Measurements from ENCODE around the gene SYNGR3. TPM values are rescaled to one million over a fixed set of nuclear protein-coding genes. Genes with fewer than 3 reads are reported as not detected.
A peak's percentile ranks its signal among the peaks of the same experiment; 100 is the strongest.

Gene SYNGR3
- total and polyA plus RNA-seq, 2 of the 13 experiments (the other 11 are each of a cell fraction or from before 2014, with no cell fraction given): 0.97 to 5.7 TPM

- TF ChIP-seq, protein P1, sequence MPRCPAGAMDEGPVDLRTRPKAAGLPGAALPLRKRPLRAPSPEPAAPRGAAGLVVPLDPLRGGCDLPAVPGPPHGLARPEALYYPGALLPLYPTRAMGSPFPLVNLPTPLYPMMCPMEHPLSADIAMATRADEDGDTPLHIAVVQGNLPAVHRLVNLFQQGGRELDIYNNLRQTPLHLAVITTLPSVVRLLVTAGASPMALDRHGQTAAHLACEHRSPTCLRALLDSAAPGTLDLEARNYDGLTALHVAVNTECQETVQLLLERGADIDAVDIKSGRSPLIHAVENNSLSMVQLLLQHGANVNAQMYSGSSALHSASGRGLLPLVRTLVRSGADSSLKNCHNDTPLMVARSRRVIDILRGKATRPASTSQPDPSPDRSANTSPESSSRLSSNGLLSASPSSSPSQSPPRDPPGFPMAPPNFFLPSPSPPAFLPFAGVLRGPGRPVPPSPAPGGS (CRISPR knock-in tag; IDR thresholded peaks at IDR 0.05): peak; percentile 90
- peak; percentile 65; the same call in 1 of the 2 replicates for TF ChIP-seq CAMTA2 (CRISPR knock-in tag; IDR thresholded peaks at IDR 0.05; ENCODE audit: borderline replicate concordance)
- no peak for TF ChIP-seq RCOR2 (CRISPR knock-in tag; IDR thresholded peaks at IDR 0.05)
- TF ChIP-seq ZNF234 (CRISPR knock-in tag; conservative IDR thresholded peaks at IDR 0.05): no peak
- TF ChIP-seq DR1 (CRISPR knock-in tag; IDR thresholded peaks at IDR 0.05): peak; percentile 61; the same call in 1 of the 2 replicates
- TF ChIP-seq AGO1 (IDR thresholded peaks at IDR 0.05; ENCODE audit: low read depth, low read length, poor library complexity, severe bottlenecking): peak; percentile 47
- TF ChIP-seq JDP2 (CRISPR knock-in tag; IDR thresholded peaks at IDR 0.05; ENCODE audit: borderline replicate concordance): no peak
- TF ChIP-seq TCF7 (IDR thresholded peaks at IDR 0.05; ENCODE audit: low read depth): no peak
- TF ChIP-seq, protein P2, sequence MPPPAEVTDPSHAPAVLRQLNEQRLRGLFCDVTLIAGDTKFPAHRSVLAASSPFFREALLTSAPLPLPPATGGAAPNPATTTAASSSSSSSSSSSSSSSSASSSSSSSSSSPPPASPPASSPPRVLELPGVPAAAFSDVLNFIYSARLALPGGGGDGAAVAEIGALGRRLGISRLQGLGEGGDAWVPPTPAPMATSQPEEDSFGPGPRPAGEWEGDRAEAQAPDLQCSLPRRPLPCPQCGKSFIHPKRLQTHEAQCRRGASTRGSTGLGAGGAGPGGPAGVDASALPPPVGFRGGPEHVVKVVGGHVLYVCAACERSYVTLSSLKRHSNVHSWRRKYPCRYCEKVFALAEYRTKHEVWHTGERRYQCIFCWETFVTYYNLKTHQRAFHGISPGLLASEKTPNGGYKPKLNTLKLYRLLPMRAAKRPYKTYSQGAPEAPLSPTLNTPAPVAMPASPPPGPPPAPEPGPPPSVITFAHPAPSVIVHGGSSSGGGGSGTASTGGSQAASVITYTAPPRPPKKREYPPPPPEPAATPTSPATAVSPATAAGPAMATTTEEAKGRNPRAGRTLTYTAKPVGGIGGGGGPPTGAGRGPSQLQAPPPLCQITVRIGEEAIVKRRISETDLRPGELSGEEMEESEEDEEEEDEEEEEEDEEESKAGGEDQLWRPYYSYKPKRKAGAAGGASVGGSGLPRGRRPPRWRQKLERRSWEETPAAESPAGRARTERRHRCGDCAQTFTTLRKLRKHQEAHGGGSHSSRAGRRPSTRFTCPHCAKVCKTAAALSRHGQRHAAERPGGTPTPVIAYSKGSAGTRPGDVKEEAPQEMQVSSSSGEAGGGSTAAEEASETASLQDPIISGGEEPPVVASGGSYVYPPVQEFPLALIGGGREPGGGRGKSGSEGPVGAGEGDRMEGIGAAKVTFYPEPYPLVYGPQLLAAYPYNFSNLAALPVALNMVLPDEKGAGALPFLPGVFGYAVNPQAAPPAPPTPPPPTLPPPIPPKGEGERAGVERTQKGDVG (CRISPR knock-in tag; IDR thresholded peaks at IDR 0.05; ENCODE audit: borderline replicate concordance): no peak; the same call in 1 of the 2 replicates
- peak; percentile 88; the same call in 1 of the 2 replicates for TF ChIP-seq MIER3 (CRISPR knock-in tag; IDR thresholded peaks at IDR 0.05; ENCODE audit: borderline replicate concordance)
- no peak for TF ChIP-seq MTF1 (CRISPR knock-in tag; IDR thresholded peaks at IDR 0.05)
- TF ChIP-seq, protein P3, sequence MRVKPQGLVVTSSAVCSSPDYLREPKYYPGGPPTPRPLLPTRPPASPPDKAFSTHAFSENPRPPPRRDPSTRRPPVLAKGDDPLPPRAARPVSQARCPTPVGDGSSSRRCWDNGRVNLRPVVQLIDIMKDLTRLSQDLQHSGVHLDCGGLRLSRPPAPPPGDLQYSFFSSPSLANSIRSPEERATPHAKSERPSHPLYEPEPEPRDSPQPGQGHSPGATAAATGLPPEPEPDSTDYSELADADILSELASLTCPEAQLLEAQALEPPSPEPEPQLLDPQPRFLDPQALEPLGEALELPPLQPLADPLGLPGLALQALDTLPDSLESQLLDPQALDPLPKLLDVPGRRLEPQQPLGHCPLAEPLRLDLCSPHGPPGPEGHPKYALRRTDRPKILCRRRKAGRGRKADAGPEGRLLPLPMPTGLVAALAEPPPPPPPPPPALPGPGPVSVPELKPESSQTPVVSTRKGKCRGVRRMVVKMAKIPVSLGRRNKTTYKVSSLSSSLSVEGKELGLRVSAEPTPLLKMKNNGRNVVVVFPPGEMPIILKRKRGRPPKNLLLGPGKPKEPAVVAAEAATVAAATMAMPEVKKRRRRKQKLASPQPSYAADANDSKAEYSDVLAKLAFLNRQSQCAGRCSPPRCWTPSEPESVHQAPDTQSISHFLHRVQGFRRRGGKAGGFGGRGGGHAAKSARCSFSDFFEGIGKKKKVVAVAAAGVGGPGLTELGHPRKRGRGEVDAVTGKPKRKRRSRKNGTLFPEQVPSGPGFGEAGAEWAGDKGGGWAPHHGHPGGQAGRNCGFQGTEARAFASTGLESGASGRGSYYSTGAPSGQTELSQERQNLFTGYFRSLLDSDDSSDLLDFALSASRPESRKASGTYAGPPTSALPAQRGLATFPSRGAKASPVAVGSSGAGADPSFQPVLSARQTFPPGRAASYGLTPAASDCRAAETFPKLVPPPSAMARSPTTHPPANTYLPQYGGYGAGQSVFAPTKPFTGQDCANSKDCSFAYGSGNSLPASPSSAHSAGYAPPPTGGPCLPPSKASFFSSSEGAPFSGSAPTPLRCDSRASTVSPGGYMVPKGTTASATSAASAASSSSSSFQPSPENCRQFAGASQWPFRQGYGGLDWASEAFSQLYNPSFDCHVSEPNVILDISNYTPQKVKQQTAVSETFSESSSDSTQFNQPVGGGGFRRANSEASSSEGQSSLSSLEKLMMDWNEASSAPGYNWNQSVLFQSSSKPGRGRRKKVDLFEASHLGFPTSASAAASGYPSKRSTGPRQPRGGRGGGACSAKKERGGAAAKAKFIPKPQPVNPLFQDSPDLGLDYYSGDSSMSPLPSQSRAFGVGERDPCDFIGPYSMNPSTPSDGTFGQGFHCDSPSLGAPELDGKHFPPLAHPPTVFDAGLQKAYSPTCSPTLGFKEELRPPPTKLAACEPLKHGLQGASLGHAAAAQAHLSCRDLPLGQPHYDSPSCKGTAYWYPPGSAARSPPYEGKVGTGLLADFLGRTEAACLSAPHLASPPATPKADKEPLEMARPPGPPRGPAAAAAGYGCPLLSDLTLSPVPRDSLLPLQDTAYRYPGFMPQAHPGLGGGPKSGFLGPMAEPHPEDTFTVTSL (CRISPR knock-in tag; IDR thresholded peaks at IDR 0.05; ENCODE audit: borderline replicate concordance): peak; percentile 32; the same call in 1 of the 2 replicates
- TF ChIP-seq ATAD3A (CRISPR knock-in tag; IDR thresholded peaks at IDR 0.05): no peak
- TF ChIP-seq RFXANK (CRISPR knock-in tag; IDR thresholded peaks at IDR 0.05): no peak
- peak; percentile 19 to 75; a peak in 2 of 4 replicates for TF ChIP-seq EP300 (IDR thresholded peaks at IDR 0.05; ENCODE audit: low read depth in 2 of 2, low read length in 2 of 2)
- TF ChIP-seq EP300 (CRISPR knock-in tag; IDR thresholded peaks at IDR 0.05; ENCODE audit: borderline replicate concordance): peak; percentile 46; the same call in 1 of the 2 replicates
- peak; percentile 70; the same call in 1 of the 2 replicates for TF ChIP-seq ZNF552 (CRISPR knock-in tag; IDR thresholded peaks at IDR 0.05; ENCODE audit: borderline replicate concordance)
- TF ChIP-seq HCFC1 (IDR thresholded peaks at IDR 0.05; ENCODE audit: low read depth, low read length): no peak
- TF ChIP-seq HNRNPUL1 (IDR thresholded peaks at IDR 0.05; ENCODE audit: low read depth, low read length): no peak
These were observed 49.3 kb upstream of the SYNGR3 start (continued) for GRCh38 chr16:1940273-1941161.

Measured in HepG2 (cell line).